Keratinocyte (primary cell): ENCODE results near the gene GRB2.
"Not testable (repeated sequence)": the region's sequence is repeated elsewhere in the genome, so short reads cannot be mapped to it uniquely, and the experiment has no call there.

Experiments used
- CTCF ChIP-seq, 3 experiments: IDR thresholded peaks in 1 of 3; conservative IDR thresholded peaks in 1 of 3; optimal IDR thresholded peaks in 1 of 3; 2 replicates in 2 of 3; 3 replicates in 1 of 3; pipeline versions ENCODE3 to v1.5.1; 2011; ENCODE audit warnings: low read length in 3 of 3, mild to moderate bottlenecking in 3 of 3, moderate library complexity in 2 of 3, control low read depth in 1 of 3, inconsistent platforms in 1 of 3; ENCODE audit not compliant: insufficient read depth in 2 of 3; ENCODE audit errors: extremely low read depth in 1 of 3
- EZH2 ChIP-seq: IDR thresholded peaks from one replicate; pipeline ENCODE4 v1.6.1; 2012; ENCODE audit warnings: inconsistent platforms, mild to moderate bottlenecking, low read length, moderate library complexity

GRCh38 chr17:75379426-75379825 lies 26.1 kb downstream of the GRB2 start:
- not testable (repeated sequence) for TF ChIP-seq CTCF (optimal IDR thresholded peaks at IDR 0.05 in 1 of 3, IDR thresholded peaks at IDR 0.05 in 1 of 3, conservative IDR thresholded peaks at IDR 0.05 in 1 of 3; ENCODE audit: extremely low read depth in 1 of 3, insufficient read depth in 2 of 3, low read length in 3 of 3); EZH2
